Ishikawa (cell line): ENCODE measurements around the gene LEMD2.

ENCODE experiments used
- CEBPB ChIP-seq: IDR thresholded peaks from 2 replicates; pipeline ENCODE4 v1.6.1; 2012
- CREB1 ChIP-seq: IDR thresholded peaks from 2 replicates; pipeline ENCODE4 v1.6.1; 2012; ENCODE audit warnings: low read depth
- EGR1 ChIP-seq: IDR thresholded peaks from 2 replicates; pipeline ENCODE4 v1.6.1; 2012
- EP300 ChIP-seq: IDR thresholded peaks from 2 replicates; pipeline ENCODE4 v1.6.1; 2012; ENCODE audit warnings: borderline replicate concordance
- FOXM1 ChIP-seq: IDR thresholded peaks from 2 replicates; pipeline ENCODE4 v1.6.1; 2012; ENCODE audit warnings: low read depth, borderline replicate concordance
- MAX ChIP-seq: IDR thresholded peaks from 2 replicates; pipeline ENCODE4 v1.6.1; 2012
- NFIC ChIP-seq: IDR thresholded peaks from 2 replicates; pipeline ENCODE4 v1.6.1; 2012
- RAD21 ChIP-seq: IDR thresholded peaks from 2 replicates; pipeline ENCODE4 v1.6.1; 2012; ENCODE audit warnings: low read depth
- REST ChIP-seq: IDR thresholded peaks from 2 replicates; pipeline ENCODE4 v1.6.1; 2012; ENCODE audit warnings: low read depth, mild to moderate bottlenecking
- TAF1 ChIP-seq: IDR thresholded peaks from 2 replicates; pipeline ENCODE4 v1.6.1; 2012; ENCODE audit warnings: low read depth, mild to moderate bottlenecking
- TCF12 ChIP-seq: IDR thresholded peaks from 2 replicates; pipeline ENCODE4 v1.6.1; 2012; ENCODE audit warnings: low read depth
- TEAD4 ChIP-seq: IDR thresholded peaks from 2 replicates; pipeline ENCODE4 v1.6.1; 2012
- USF1 ChIP-seq: IDR thresholded peaks from 2 replicates; pipeline ENCODE4 v1.6.1; 2012
- YY1 ChIP-seq: IDR thresholded peaks from 2 replicates; pipeline ENCODE4 v1.6.1; 2012; ENCODE audit warnings: low read depth
- ZBTB7A ChIP-seq: IDR thresholded peaks from 2 replicates; pipeline ENCODE4 v1.6.1; 2012; ENCODE audit warnings: low read depth

The LEMD2 gene

GRCh38 chr6:33779895-33780294, 9.0 kb downstream of the LEMD2 start:
- TF ChIP-seq RAD21, result no peak
- no peak for TF ChIP-seq ZBTB7A
- no peak for TF ChIP-seq TEAD4
- TF ChIP-seq MAX, result no peak
- no peak for TF ChIP-seq EP300
- no peak for TF ChIP-seq TCF12
- TF ChIP-seq CREB1, result no peak
- TF ChIP-seq CEBPB, result no peak
- TF ChIP-seq REST, result no peak

- TF ChIP-seq CREB1 (no peak), RAD21 (no peak), MAX (no peak), ZBTB7A (no peak), REST (no peak), CEBPB (no peak), EGR1 (no peak), TEAD4 (no peak), NFIC (no peak), TCF12 (no peak), TAF1 (no peak), YY1 (no peak), FOXM1 (no peak), EP300 (no peak)
Measured at GRCh38 chr6:33779290-33779689, 9.6 kb downstream of the LEMD2 start.

GRCh38 chr6:33778444-33779121, 10.3 kb downstream of the LEMD2 start:
- TF ChIP-seq RAD21 (no peak), YY1 (no peak), CEBPB (no peak), TEAD4 (no peak), ZBTB7A (no peak), NFIC (no peak)

GRCh38 chr6:33777398-33778388, 11.2 kb downstream of the LEMD2 start:
- TF ChIP-seq FOXM1, result no peak
- TF ChIP-seq CREB1, result no peak
- TF ChIP-seq TEAD4, result no peak
- TF ChIP-seq REST, result no peak
- no peak for TF ChIP-seq TCF12
- TF ChIP-seq ZBTB7A, result no peak
- no peak for TF ChIP-seq RAD21
- no peak for TF ChIP-seq YY1
- no peak for TF ChIP-seq EP300
- TF ChIP-seq MAX, result no peak
- no peak for TF ChIP-seq EGR1
- TF ChIP-seq NFIC, result no peak
- no peak for TF ChIP-seq TAF1
- no peak for TF ChIP-seq CEBPB
- no peak for TF ChIP-seq USF1
